Suppressor macrophage (primary cell): ENCODE results near the gene MAB21L4.

Experiments used
- DNase-seq, 4 experiments: peaks; one replicate each; pipeline ENCODE4 v3.0.0-alpha.2; 2020 to 2022
- total RNA-seq, 17 experiments: gene quantifications; one replicate each; lab custom pipeline; 2026; ENCODE audit warnings: mixed read lengths in 6 of 17, inconsistent platforms in 3 of 17; lab: John Stamatoyannopoulos, UW

Gene MAB21L4
- total RNA-seq, result 0 to 0.88 (median 0) reads per million in 17 experiments

GRCh38 chr2:240895656-240896388, at the start of gene MAB21L4:
Gene MAB21L4, minus strand, starts transcription at chr2:240896156. Its CDS starts 159 bp downstream, at chr2:240895997.
- DNase-seq, result no peak

- no peak for DNase-seq
Measured at GRCh38 chr2:240936106-240936505, 40.1 kb upstream of the MAB21L4 start.

- no peak for DNase-seq
Measured at GRCh38 chr2:240935103-240935876, 39.3 kb upstream of the MAB21L4 start.

GRCh38 chr2:240934701-240935102, 38.7 kb upstream of the MAB21L4 start:
- no peak for DNase-seq

GRCh38 chr2:240933966-240934700, 38.2 kb upstream of the MAB21L4 start:
- DNase-seq, result no peak

GRCh38 chr2:240933048-240933965, 37.4 kb upstream of the MAB21L4 start:
- DNase-seq, result no peak

- DNase-seq, result no peak
Measured at GRCh38 chr2:240932724-240933047, 36.7 kb upstream of the MAB21L4 start.

GRCh38 chr2:240932001-240932723, 36.2 kb upstream of the MAB21L4 start:
- DNase-seq, result no peak

GRCh38 chr2:240931319-240931949, 35.5 kb upstream of the MAB21L4 start:
- DNase-seq, result no peak

- no peak for DNase-seq
Measured at GRCh38 chr2:240930631-240931318, 34.8 kb upstream of the MAB21L4 start.

GRCh38 chr2:240930096-240930630, 34.2 kb upstream of the MAB21L4 start:
- DNase-seq, result no peak

- DNase-seq, result no peak
Measured at GRCh38 chr2:240929364-240930095, 33.6 kb upstream of the MAB21L4 start.

GRCh38 chr2:240928476-240929363, 32.8 kb upstream of the MAB21L4 start:
- no peak for DNase-seq

GRCh38 chr2:240927390-240927781, 31.4 kb upstream of the MAB21L4 start:
- no peak for DNase-seq

- DNase-seq, result no peak
Measured at GRCh38 chr2:240926516-240927389, 30.8 kb upstream of the MAB21L4 start.

- no peak for DNase-seq
Measured at GRCh38 chr2:240925568-240926515, 29.9 kb upstream of the MAB21L4 start.
